NCI-H1417 (cell line): ENCODE data around the gene WFIKKN2.

Source experiments
- DNase-seq, 3 experiments: peaks; one replicate each; lab custom pipeline; 2025; lab: John Stamatoyannopoulos, UW

The WFIKKN2 gene

DNA sequence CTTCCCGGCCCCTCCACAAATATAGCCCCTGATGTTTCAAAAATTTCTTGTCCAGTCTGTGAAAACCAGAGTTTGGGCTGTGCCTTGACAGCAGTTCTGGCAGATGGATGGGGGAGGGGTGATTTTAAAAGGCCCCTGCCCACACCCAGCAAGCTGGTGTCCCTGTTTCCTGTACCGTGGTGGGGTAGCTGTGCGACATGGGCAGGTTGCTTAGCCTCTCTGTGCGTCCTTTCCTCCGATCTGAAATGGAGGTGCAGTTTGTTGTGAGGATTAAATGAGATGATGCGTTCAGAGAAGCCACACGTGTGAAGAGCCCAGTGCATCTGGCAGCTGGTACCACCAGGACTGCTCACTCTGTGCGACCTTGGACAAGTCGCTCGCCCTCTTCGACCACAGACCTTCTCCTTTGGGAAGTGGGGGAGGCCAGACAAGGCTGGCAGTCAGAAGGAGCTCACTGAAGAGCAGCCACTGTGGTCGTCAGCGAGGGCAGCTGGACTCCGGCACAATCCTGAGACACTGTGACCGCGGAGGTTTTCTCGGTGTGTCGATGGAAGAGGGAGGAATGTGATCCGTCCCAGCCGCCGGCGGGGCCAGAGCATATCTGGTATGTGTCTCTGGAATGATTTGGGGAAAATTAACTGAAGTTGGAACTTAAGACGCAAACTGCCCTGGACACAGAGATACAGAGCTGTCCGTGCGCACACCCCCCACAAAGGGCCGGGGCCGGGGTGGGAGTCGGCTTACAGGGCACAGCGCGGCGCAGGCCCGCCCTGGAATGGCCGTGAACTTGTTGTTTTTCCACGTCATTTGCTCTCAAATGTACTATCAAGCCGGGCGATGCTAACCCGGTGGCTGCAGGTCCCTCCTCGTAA is 721 bp upstream of the WFIKKN2 start:
- DNase-seq: peak in 1 of 3 experiments; percentile 55

DNA sequence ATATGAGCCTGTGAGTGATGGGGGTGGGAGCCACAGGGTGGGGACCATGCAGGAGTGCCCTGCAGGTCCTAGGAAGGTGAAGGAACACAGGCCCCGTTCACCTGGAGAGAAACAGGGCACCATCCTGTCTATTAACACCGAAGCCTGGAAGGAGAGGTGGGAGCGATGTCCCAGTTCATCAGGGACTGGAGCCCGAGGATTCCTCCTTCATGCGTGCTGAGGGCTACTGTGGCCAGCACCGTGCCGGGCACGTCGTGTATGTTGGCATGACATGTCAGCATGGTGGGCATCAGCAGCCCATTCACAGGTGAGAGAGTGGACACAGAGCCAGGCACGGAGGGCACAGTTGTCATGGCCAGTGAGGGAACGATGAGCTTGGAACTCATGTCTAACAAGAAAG is 1.4 kb downstream of the WFIKKN2 start:
- DNase-seq: no peak

- no peak for DNase-seq
Measured at GRCh38 chr17:50837286-50837979, 2.0 kb downstream of the WFIKKN2 start.

GRCh38 chr17:50837980-50838954 is 2.9 kb downstream of the WFIKKN2 start:
- no peak for DNase-seq

DNA sequence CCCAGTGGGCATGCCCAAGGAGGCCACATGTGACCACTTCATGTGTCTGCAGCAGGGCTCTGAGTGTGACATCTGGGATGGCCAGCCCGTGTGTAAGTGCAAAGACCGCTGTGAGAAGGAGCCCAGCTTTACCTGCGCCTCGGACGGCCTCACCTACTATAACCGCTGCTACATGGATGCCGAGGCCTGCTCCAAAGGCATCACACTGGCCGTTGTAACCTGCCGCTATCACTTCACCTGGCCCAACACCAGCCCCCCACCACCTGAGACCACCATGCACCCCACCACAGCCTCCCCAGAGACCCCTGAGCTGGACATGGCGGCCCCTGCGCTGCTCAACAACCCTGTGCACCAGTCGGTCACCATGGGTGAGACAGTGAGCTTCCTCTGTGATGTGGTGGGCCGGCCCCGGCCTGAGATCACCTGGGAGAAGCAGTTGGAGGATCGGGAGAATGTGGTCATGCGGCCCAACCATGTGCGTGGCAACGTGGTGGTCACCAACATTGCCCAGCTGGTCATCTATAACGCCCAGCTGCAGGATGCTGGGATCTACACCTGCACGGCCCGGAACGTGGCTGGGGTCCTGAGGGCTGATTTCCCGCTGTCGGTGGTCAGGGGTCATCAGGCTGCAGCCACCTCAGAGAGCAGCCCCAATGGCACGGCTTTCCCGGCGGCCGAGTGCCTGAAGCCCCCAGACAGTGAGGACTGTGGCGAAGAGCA is 4.4 kb downstream of the WFIKKN2 start:
- DNase-seq: no peak

- no peak for DNase-seq
Measured at GRCh38 chr17:50840311-50840851, 5.0 kb downstream of the WFIKKN2 start.

GRCh38 chr17:50841277-50841948 is 6.0 kb downstream of the WFIKKN2 start:
- DNase-seq: no peak

GRCh38 chr17:50841949-50842354 is 6.6 kb downstream of the WFIKKN2 start:
- peak; percentile 51 to 79 (median 60) for DNase-seq

GRCh38 chr17:50842506-50843149 is 7.2 kb downstream of the WFIKKN2 start:
- DNase-seq: no peak

GRCh38 chr17:50843150-50843905 is 7.9 kb downstream of the WFIKKN2 start:
- no peak for DNase-seq

DNA sequence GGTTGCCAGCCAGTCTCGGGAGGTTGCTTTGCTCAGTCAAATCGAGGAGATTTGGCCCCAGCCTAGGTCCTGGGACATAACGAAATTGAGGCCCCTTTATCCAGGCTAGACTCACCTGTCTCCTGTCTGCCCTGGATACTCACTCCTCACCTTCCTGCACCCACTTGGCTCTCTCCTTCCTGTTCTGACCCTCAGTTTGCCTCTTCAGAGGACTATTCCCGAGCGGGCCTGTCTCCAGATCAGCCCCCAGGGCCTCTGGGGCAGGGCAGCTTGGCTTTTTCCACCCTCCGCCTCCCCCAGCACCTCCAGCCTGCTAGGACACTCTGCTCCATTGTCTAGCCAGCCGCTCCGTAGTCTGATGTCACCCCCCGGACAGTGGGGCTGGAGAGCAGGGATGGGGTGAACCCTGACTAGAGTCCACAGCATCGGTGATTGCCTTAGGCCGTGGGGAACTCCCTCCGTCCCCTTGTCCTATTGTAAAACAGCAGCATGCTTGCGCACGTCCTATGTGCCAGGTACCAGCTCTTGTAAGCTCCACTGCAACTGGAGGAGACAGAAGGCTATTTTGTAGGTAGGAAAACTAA is 8.8 kb downstream of the WFIKKN2 start:
- DNase-seq: no peak

DNA sequence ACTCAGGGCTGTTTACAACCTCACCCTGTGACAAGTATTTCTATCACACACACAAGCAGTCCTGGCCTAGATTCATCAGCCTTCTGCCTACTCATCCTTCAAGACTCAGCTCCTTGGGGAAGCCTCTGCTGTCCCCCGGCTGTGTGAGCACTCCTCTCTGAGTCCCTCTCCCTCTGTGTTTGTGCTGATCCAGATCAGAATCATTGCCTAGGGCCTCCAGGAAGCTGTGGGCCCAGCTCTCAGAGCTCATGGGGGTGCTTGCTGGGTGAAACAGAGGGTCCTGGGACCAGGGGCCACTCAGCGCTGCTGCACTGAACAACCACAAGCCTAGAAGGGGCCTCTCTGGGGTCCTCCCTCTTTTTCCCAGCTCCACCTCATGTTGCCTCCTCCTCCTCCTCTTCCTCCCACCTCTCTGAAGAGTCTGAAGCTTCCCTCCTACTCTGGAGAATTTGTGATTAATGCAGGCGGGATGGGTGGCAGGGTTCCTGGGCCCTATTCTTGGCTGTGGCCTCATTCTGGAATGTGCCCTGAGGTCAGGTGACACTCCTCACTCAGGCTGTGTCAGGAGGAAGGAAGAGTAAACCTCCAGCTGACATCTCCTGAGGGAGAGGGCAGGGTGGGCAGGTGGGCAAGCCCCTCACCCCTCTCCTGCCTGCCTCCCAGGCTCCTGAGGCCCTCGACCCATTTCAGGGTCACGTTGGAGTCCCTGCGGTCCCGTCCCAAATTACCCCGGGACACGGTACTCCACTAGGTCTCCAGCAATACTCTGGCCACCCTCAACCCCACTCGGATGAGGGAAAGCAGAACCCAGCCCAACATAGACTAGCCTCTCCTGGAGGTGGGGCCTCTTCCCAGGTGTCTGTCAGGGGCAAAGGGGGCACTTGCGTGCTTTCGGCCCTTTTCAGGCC is 10.1 kb downstream of the WFIKKN2 start:
- no peak for DNase-seq

DNA sequence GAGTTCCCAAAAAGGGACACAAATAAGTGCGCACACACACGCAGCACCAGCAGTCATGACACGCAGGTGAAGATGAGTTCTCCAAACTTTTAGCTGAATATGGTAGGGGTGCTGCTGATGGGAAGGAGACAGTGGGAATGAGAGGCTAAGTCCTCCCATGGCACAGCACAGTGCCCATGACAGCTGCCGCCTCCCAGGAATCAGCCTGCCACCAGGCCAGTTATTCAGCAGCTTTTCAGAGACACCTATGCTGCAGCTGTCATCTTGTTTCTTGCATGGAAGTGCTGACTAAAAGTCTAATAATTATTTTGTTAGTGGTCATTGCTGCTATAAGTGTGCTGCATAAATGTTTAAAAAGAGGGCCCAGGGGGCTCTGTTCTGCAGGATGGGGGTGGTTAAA is 12.2 kb downstream of the WFIKKN2 start:
- no peak for DNase-seq

DNA sequence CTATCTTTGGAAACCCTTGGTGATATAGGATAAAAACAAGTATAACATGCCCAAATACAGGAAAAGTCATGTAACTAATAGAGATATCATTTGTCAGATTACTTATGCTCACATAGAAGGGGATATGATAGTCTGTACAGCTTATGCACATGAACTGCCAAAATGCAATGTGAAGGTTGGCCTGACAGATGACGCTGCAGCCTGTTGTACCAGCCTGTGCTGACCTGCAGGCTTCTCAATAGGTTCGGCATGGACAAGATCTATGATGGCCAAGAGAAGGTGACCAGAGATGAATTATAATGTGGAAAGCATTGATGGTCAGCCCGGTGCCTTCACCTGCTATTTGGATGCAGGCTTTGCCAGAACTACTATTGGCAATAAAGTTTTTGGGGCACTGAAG is 12.7 kb downstream of the WFIKKN2 start:
- DNase-seq: no peak

GRCh38 chr17:50848711-50849110 is 13.3 kb downstream of the WFIKKN2 start:
- no peak for DNase-seq

GRCh38 chr17:50850640-50851039 is 15.3 kb downstream of the WFIKKN2 start:
- DNase-seq: no peak

DNA sequence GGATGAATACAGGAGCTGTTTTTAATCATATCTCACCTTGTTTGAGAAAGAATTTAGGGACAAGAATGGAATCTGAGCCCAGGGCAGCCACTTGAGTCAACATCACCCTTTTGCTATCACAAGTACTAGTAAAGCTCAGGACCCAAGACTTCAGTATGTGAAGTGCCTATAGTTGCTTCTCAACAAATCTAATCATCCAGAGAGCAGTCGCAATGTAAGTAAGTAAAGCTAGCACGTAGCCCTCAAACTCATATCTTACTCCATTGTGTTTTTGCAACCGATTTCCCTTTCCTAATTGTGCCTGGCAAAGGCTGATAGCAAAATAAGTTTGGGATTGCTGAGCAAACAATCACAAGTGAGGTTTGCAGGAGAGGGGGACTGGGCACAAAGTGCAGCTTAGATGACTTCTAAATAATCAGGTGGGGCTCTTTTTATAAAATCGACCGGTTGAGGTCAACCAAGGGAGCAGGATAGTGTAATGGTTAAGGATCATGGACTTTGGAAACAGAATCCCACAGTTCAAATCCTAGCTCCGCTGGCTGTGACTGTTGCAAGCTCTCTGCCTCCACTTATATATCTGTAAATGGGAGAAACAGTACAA is 17.7 kb downstream of the WFIKKN2 start:
- no peak for DNase-seq
